HEK293T (cell line): ENCODE data around the gene ARHGEF38.

ENCODE experiments used
- BHLHE40 ChIP-seq: fragments of 450-650 bp; IDR thresholded peaks from 2 replicates; pipeline ENCODE4 v1.6.1; 2016; ENCODE audit warnings: mild to moderate bottlenecking, moderate library complexity, borderline replicate concordance
- CTBP1 ChIP-seq: fragments of 450-650 bp; IDR thresholded peaks from 2 replicates; pipeline ENCODE4 v1.6.1; 2016; ENCODE audit warnings: borderline replicate concordance
- ELF4 ChIP-seq: fragments of 450-650 bp; IDR thresholded peaks from 2 replicates; pipeline ENCODE4 v1.6.1; 2017; ENCODE audit warnings: antibody characterized with exemption
- FOXA1 ChIP-seq: fragments of 450-650 bp; IDR thresholded peaks from 2 replicates; pipeline ENCODE4 v1.6.1; 2016; ENCODE audit warnings: mild to moderate bottlenecking
- FOXK2 ChIP-seq: fragments of 450-650 bp; IDR thresholded peaks from 2 replicates; pipeline ENCODE4 v1.6.1; 2016; ENCODE audit warnings: mild to moderate bottlenecking
- FOXM1 ChIP-seq: fragments of 450-650 bp; IDR thresholded peaks from 2 replicates; pipeline ENCODE4 v1.6.1; 2017; ENCODE audit warnings: mild to moderate bottlenecking, borderline replicate concordance
- HDGF ChIP-seq: fragments of 450-650 bp; IDR thresholded peaks from 2 replicates; pipeline ENCODE4 v1.6.1; 2017; ENCODE audit warnings: antibody characterized with exemption, borderline replicate concordance
- L3MBTL2 ChIP-seq: fragments of 450-650 bp; conservative IDR thresholded peaks from 2 replicates; pipeline ENCODE4 v1.6.1; 2016; ENCODE audit warnings: mild to moderate bottlenecking
- LEF1 ChIP-seq: fragments of 450-650 bp; IDR thresholded peaks from 2 replicates; pipeline ENCODE4 v1.6.1; 2017; ENCODE audit warnings: mild to moderate bottlenecking, borderline replicate concordance
- SP1 ChIP-seq: fragments of 450-650 bp; IDR thresholded peaks from 2 replicates; pipeline ENCODE4 v1.6.1; 2017
- SUZ12 ChIP-seq: fragments of 450-650 bp; IDR thresholded peaks from 2 replicates; pipeline ENCODE4 v1.6.1; 2016; ENCODE audit warnings: mild to moderate bottlenecking
- TARDBP ChIP-seq: fragments of 450-650 bp; IDR thresholded peaks from 2 replicates; pipeline ENCODE4 v1.6.1; 2016
- ZNF384 ChIP-seq: fragments of 450-650 bp; IDR thresholded peaks from 2 replicates; pipeline ENCODE4 v1.6.1; 2016

GRCh38 chr4:105625214-105625613, 72.8 kb downstream of the ARHGEF38 start:
- no peak for TF ChIP-seq SP1
- no peak for TF ChIP-seq BHLHE40
- TF ChIP-seq FOXM1, result no peak
- TF ChIP-seq HDGF, result no peak
- TF ChIP-seq SUZ12, result no peak
- no peak for TF ChIP-seq FOXA1
- TF ChIP-seq ZNF384, result no peak
- no peak for TF ChIP-seq CTBP1
- TF ChIP-seq LEF1, result no peak
- TF ChIP-seq ELF4, result no peak
- TF ChIP-seq L3MBTL2, result no peak
- TF ChIP-seq TARDBP, result no peak
- TF ChIP-seq FOXK2, result no peak
